Measurements from ENCODE around the gene OAF.
"Not testable (repeated sequence)": the region's sequence is repeated elsewhere in the genome, so short reads cannot be mapped to it uniquely, and the experiment has no call there.

DNA sequence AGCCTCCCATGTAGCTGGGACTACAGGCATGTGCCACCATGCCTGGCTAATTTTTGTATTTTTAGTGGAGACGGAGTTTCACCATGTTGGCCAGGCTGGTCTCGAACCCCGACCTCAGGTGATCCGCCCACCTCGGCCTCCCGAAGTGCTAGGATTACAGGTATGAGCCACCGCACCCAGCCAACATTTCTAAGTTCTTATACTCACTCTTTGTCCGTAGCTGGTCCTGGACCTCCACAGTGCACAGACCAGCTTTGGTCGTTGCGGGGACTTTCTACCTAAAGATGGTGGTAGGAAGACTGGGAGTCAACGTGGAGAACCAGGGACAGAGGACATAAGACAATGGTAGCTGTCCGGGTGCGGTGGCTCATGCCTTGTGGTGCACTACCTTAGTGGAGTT is 42.5 kb downstream of the OAF start:
- TF ChIP-seq, protein P1, sequence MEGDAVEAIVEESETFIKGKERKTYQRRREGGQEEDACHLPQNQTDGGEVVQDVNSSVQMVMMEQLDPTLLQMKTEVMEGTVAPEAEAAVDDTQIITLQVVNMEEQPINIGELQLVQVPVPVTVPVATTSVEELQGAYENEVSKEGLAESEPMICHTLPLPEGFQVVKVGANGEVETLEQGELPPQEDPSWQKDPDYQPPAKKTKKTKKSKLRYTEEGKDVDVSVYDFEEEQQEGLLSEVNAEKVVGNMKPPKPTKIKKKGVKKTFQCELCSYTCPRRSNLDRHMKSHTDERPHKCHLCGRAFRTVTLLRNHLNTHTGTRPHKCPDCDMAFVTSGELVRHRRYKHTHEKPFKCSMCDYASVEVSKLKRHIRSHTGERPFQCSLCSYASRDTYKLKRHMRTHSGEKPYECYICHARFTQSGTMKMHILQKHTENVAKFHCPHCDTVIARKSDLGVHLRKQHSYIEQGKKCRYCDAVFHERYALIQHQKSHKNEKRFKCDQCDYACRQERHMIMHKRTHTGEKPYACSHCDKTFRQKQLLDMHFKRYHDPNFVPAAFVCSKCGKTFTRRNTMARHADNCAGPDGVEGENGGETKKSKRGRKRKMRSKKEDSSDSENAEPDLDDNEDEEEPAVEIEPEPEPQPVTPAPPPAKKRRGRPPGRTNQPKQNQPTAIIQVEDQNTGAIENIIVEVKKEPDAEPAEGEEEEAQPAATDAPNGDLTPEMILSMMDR (IDR thresholded peaks at IDR 0.05), result not testable (repeated sequence)
- not testable (repeated sequence) for TF ChIP-seq MAFK (IDR thresholded peaks at IDR 0.05; ENCODE audit: partially characterized antibody); POLR2A (IDR thresholded peaks at IDR 0.05; ENCODE audit: low read length); CBX2 (IDR thresholded peaks at IDR 0.05; ENCODE audit: borderline replicate concordance, low read depth); ZSCAN20 (CRISPR knock-in tag; IDR thresholded peaks at IDR 0.05); POLR2AphosphoS2 (conservative IDR thresholded peaks at IDR 0.05; ENCODE audit: low read length); MAZ (IDR thresholded peaks at IDR 0.05; ENCODE audit: borderline replicate concordance, low read depth, low read length)

Data from A549 (cell line).